ENCODE measurements around the gene RGL3. TPM values are rescaled to one million over a fixed set of nuclear protein-coding genes. Genes with fewer than 3 reads are reported as not detected.

The RGL3 gene
- total and polyA plus RNA-seq, 4 donors: 2.4 to 19.8 (median 7.8) TPM

GRCh38 chr19:11347546-11348039 is 71.5 kb downstream of the RGL3 start:
- no peak for DNase-seq (ENCODE audit: low spot score)
- 85% methylated on average over 7 of the region's 7 CpGs for WGBS
- Histone ChIP-seq H3K36me3 (ENCODE audit: control insufficient read depth in 4 of 4, insufficient read depth in 3 of 4, low read depth in 1 of 4, low read length in 3 of 4) (peaks cover 0 to 4% (median 2%) of the 10 kb centered on the region in 4 donors), H3K27me3 (ENCODE audit: control insufficient read depth in 4 of 4, insufficient read depth in 4 of 4, low read length in 3 of 4) (no peaks in the 10 kb centered on the region), H3K9me3 (ENCODE audit: control insufficient read depth in 4 of 4, low read length in 3 of 4) (no peaks in the 10 kb centered on the region), H3K9ac (ENCODE audit: low read depth in 1 of 2, low read length in 2 of 2) (no peak overlapping the region), H3K4me1 (ENCODE audit: control insufficient read depth in 4 of 4, insufficient read depth in 4 of 4, low read length in 3 of 4) (peaks cover 0 to 27% (median 22%) of the 10 kb centered on the region in 4 donors), H3K4me3 (ENCODE audit: low read depth in 1 of 3, low read length in 3 of 3) (no peak overlapping the region), H3K27ac (ENCODE audit: low read depth in 1 of 2, low read length in 2 of 2) (no peak overlapping the region)
- TF ChIP-seq FOXA1 (IDR thresholded peaks at IDR 0.05): no peak
- TF ChIP-seq FOXA2 (IDR thresholded peaks at IDR 0.05): no peak
- no peak for TF ChIP-seq SP1 (IDR thresholded peaks at IDR 0.05)
- TF ChIP-seq CTCF (IDR thresholded peaks at IDR 0.05; ENCODE audit: low read depth, low read length, missing input control): no peak
- no peak for TF ChIP-seq GABPA (IDR thresholded peaks at IDR 0.05 in 1 of 2, conservative IDR thresholded peaks at IDR 0.05 in 1 of 2)
- TF ChIP-seq TAF1 (conservative IDR thresholded peaks at IDR 0.05): no peak
- no peak for TF ChIP-seq REST (IDR thresholded peaks at IDR 0.05)
- TF ChIP-seq HNF4A (conservative IDR thresholded peaks at IDR 0.05): no peak

GRCh38 chr19:11346104-11346940 is 72.8 kb downstream of the RGL3 start, which contains the start of the genes CCDC159 and TMEM205:
Gene CCDC159 (plus strand): TSS chr19:11346519. CDS start chr19:11346607, 88 bp downstream.
Gene TMEM205 (minus strand): TSS chr19:11346268. CDS start chr19:11345619, 649 bp downstream.
- Histone ChIP-seq H3K27ac (ENCODE audit: low read depth in 1 of 2, low read length in 2 of 2) (peak within 1 kb of the TSS; percentile 81 to 83), H3K4me3 (ENCODE audit: low read depth in 1 of 3, low read length in 3 of 3) (peak within 1 kb of the TSS; percentile 58 to 96 (median 84)), H3K9me3 (ENCODE audit: control insufficient read depth in 4 of 4, low read length in 3 of 4) (no peaks in the 10 kb centered on the region), H3K36me3 (ENCODE audit: control insufficient read depth in 4 of 4, insufficient read depth in 3 of 4, low read depth in 1 of 4, low read length in 3 of 4) (peaks cover 3 to 9% (median 4%) of the 10 kb centered on the region in 4 donors), H3K27me3 (ENCODE audit: control insufficient read depth in 4 of 4, insufficient read depth in 4 of 4, low read length in 3 of 4) (no peaks in the 10 kb centered on the region), H3K4me1 (ENCODE audit: control insufficient read depth in 4 of 4, insufficient read depth in 4 of 4, low read length in 3 of 4) (peaks cover 0 to 27% (median 22%) of the 10 kb centered on the region in 4 donors), H3K9ac (ENCODE audit: low read depth in 1 of 2, low read length in 2 of 2) (peak within 1 kb of the TSS; percentile 86 to 91)
- peak; percentile 95 for DNase-seq (ENCODE audit: low spot score)
- WGBS: under 1% methylated on average over 50 of the region's 50 CpGs
- TF ChIP-seq HNF4A (conservative IDR thresholded peaks at IDR 0.05) (peak; percentile 29 to 31), TAF1 (conservative IDR thresholded peaks at IDR 0.05) (no peak), YY1 (IDR thresholded peaks at IDR 0.05) (peak; percentile 95), CTCF (IDR thresholded peaks at IDR 0.05; ENCODE audit: low read depth, low read length, missing input control) (peak; percentile 3), REST (IDR thresholded peaks at IDR 0.05) (peak; percentile 69), RAD21 (IDR thresholded peaks at IDR 0.05) (no peak), HNF4G (IDR thresholded peaks at IDR 0.05) (no peak), NR2F2 (IDR thresholded peaks at IDR 0.05) (peak; percentile 46), MAX (IDR thresholded peaks at IDR 0.05) (peak; percentile 94), FOXA1 (IDR thresholded peaks at IDR 0.05) (no peak), ZBTB33 (IDR thresholded peaks at IDR 0.05) (peak; percentile 94), FOXA2 (IDR thresholded peaks at IDR 0.05) (no peak), SP1 (IDR thresholded peaks at IDR 0.05) (peak; percentile 97), JUND (IDR thresholded peaks at IDR 0.05) (peak; percentile 96 to 98)

Data from liver (tissue), 9 donors.